Activated T-cell treated with anti-CD3 and anti-CD28 coated beads, Interleukin-2, amount 50 U/mL, for 4 hours (primary cell): ENCODE data around the gene TRPM2. TPM values are rescaled to one million over a fixed set of nuclear protein-coding genes. Genes with fewer than 3 reads are reported as not detected.
A peak's percentile ranks its signal among the peaks of the same experiment; 100 is the strongest.
"Not testable (repeated sequence)": the region's sequence is repeated elsewhere in the genome, so short reads cannot be mapped to it uniquely, and the experiment has no call there.

Source experiments
- ATAC-seq, 2 donors: fragments of 200-7000 bp; cut with Tn5 transposase; one replicate each; pipeline ENCODE4 v1.10.0; 2021
- DNase-seq: peaks from one replicate; pipeline ENCODE4 v3.0.0-alpha.2; 2020
- H3K27me3 Mint-ChIP-seq: one replicate; pipeline ENCODE4 v1.8.0; 2021; ENCODE audit warnings: low read depth, mixed read lengths
- H3K36me3 Mint-ChIP-seq: one replicate; pipeline ENCODE4 v1.8.0; 2022; ENCODE audit warnings: mixed read lengths; ENCODE audit not compliant: insufficient read depth
- H3K4me1 Mint-ChIP-seq: one replicate; pipeline ENCODE4 v1.8.0; 2021; ENCODE audit warnings: low read depth, mixed read lengths
- H3K4me3 Mint-ChIP-seq: one replicate; pipeline ENCODE4 v1.8.0; 2021; ENCODE audit warnings: mild to moderate bottlenecking, moderate library complexity, mixed read lengths
- H3K9me3 Mint-ChIP-seq: one replicate; pipeline ENCODE4 v1.8.0; 2021; ENCODE audit warnings: mixed read lengths
- total RNA-seq, 3 donors: library from RNA; stranded (reverse); gene quantifications; one replicate each; pipeline ENCODE4 v1.2.1, GENCODE V29; 2021

The TRPM2 gene
- total RNA-seq, 3 donors from 2014 or later = 0.95 to 21.6 (median 2.5) TPM

- ATAC-seq = no peak
- Mint-ChIP-seq H3K4me1 (no peaks in the 10 kb centered on the region), H3K27me3 (no peaks in the 10 kb centered on the region), H3K4me3 (no peak overlapping the region), H3K9me3 (no peaks in the 10 kb centered on the region), H3K36me3 (no peaks in the 10 kb centered on the region)
- DNase-seq = no peak
Observed at GRCh38 chr21:44464351-44464750, 110.9 kb downstream of the TRPM2 start.

GRCh38 chr21:44466351-44466954 lies 113.0 kb downstream of the TRPM2 start:
- H3K9me3 Mint-ChIP-seq = no peaks in the 10 kb centered on the region
- H3K4me1 Mint-ChIP-seq = no peaks in the 10 kb centered on the region
- H3K4me3 Mint-ChIP-seq = no peak overlapping the region
- no peaks in the 10 kb centered on the region for H3K27me3 Mint-ChIP-seq
- ATAC-seq (no peak), DNase-seq (no peak)
- H3K36me3 Mint-ChIP-seq = no peaks in the 10 kb centered on the region

GRCh38 chr21:44466996-44467858 lies 113.8 kb downstream of the TRPM2 start:
- Mint-ChIP-seq H3K9me3 (no peaks in the 10 kb centered on the region), H3K27me3 (no peaks in the 10 kb centered on the region)

GRCh38 chr21:44467859-44468195 lies 114.4 kb downstream of the TRPM2 start:
- Mint-ChIP-seq H3K27me3 (no peaks in the 10 kb centered on the region), H3K4me1 (no peaks in the 10 kb centered on the region), H3K36me3 (no peaks in the 10 kb centered on the region), H3K9me3 (no peaks in the 10 kb centered on the region), H3K4me3 (no peak overlapping the region)
- DNase-seq (no peak), ATAC-seq (no peak)

More at GRCh38 chr21:44466996-44467858, 113.8 kb downstream of the TRPM2 start:
- Mint-ChIP-seq H3K4me3 (no peak overlapping the region), H3K36me3 (no peaks in the 10 kb centered on the region), H3K4me1 (no peaks in the 10 kb centered on the region)
- no peak for ATAC-seq
- DNase-seq = no peak

- DNase-seq (no peak), ATAC-seq (no peak)
- Mint-ChIP-seq H3K4me3 (no peak overlapping the region), H3K27me3 (no peaks in the 10 kb centered on the region), H3K9me3 (no peaks in the 10 kb centered on the region), H3K36me3 (no peaks in the 10 kb centered on the region), H3K4me1 (no peaks in the 10 kb centered on the region)
Observed at GRCh38 chr21:44471341-44471740, 117.9 kb downstream of the TRPM2 start.

- no peak overlapping the region for H3K4me3 Mint-ChIP-seq
- H3K4me1 Mint-ChIP-seq = no peaks in the 10 kb centered on the region
- no peaks in the 10 kb centered on the region for H3K36me3 Mint-ChIP-seq
- DNase-seq (no peak), ATAC-seq (no peak)
- no peaks in the 10 kb centered on the region for H3K27me3 Mint-ChIP-seq
- no peaks in the 10 kb centered on the region for H3K9me3 Mint-ChIP-seq
Observed at GRCh38 chr21:44471996-44472395, 118.6 kb downstream of the TRPM2 start.

GRCh38 chr21:44473915-44474555 lies 120.6 kb downstream of the TRPM2 start:
- H3K36me3 Mint-ChIP-seq = no peaks in the 10 kb centered on the region
- ATAC-seq = no peak
- H3K27me3 Mint-ChIP-seq = no peaks in the 10 kb centered on the region
- peaks cover 2% of the 10 kb centered on the region for H3K4me1 Mint-ChIP-seq
- DNase-seq = no peak
- no peaks in the 10 kb centered on the region for H3K9me3 Mint-ChIP-seq
- no peak overlapping the region for H3K4me3 Mint-ChIP-seq

- H3K36me3 Mint-ChIP-seq = no peaks in the 10 kb centered on the region
- no peaks in the 10 kb centered on the region for H3K27me3 Mint-ChIP-seq
- DNase-seq = no peak
- no peaks in the 10 kb centered on the region for H3K9me3 Mint-ChIP-seq
- ATAC-seq = no peak
- peaks cover 5% of the 10 kb centered on the region for H3K4me1 Mint-ChIP-seq
- no peak overlapping the region for H3K4me3 Mint-ChIP-seq
Observed at GRCh38 chr21:44475266-44475845, 121.9 kb downstream of the TRPM2 start.

GRCh38 chr21:44477131-44477530 lies 123.7 kb downstream of the TRPM2 start:
- DNase-seq = no peak
- H3K36me3 Mint-ChIP-seq = no peaks in the 10 kb centered on the region
- ATAC-seq = no peak
- peaks cover 5% of the 10 kb centered on the region for H3K4me1 Mint-ChIP-seq
- H3K9me3 Mint-ChIP-seq = no peaks in the 10 kb centered on the region
- H3K4me3 Mint-ChIP-seq = no peak overlapping the region
- H3K27me3 Mint-ChIP-seq = no peaks in the 10 kb centered on the region

GRCh38 chr21:44477712-44478111 lies 124.3 kb downstream of the TRPM2 start:
- no peak for ATAC-seq
- Mint-ChIP-seq H3K27me3 (no peaks in the 10 kb centered on the region), H3K4me3 (no peak overlapping the region), H3K4me1 (peaks cover 5% of the 10 kb centered on the region), H3K36me3 (no peaks in the 10 kb centered on the region), H3K9me3 (no peaks in the 10 kb centered on the region)
- no peak for DNase-seq

GRCh38 chr21:44478124-44478800 lies 124.8 kb downstream of the TRPM2 start:
- no peak for ATAC-seq
- peaks cover 1% of the 10 kb centered on the region for H3K27me3 Mint-ChIP-seq
- no peaks in the 10 kb centered on the region for H3K9me3 Mint-ChIP-seq
- peaks cover 5% of the 10 kb centered on the region for H3K4me1 Mint-ChIP-seq
- no peak overlapping the region for H3K4me3 Mint-ChIP-seq
- no peak for DNase-seq
- H3K36me3 Mint-ChIP-seq = no peaks in the 10 kb centered on the region

GRCh38 chr21:44478801-44479167 lies 125.4 kb downstream of the TRPM2 start:
- DNase-seq (no peak), ATAC-seq (no peak)
- H3K27me3 Mint-ChIP-seq = peaks cover 1% of the 10 kb centered on the region
- H3K9me3 Mint-ChIP-seq = no peaks in the 10 kb centered on the region
- H3K4me3 Mint-ChIP-seq = no peak overlapping the region
- H3K36me3 Mint-ChIP-seq = no peaks in the 10 kb centered on the region
- H3K4me1 Mint-ChIP-seq = peaks cover 5% of the 10 kb centered on the region

GRCh38 chr21:44479556-44480199 lies 126.3 kb downstream of the TRPM2 start:
- H3K9me3 Mint-ChIP-seq, H3K4me1 Mint-ChIP-seq, ATAC-seq, H3K4me3 Mint-ChIP-seq, H3K27me3 Mint-ChIP-seq, H3K36me3 Mint-ChIP-seq: not testable (repeated sequence)
- peak; percentile 28 for DNase-seq
